ENCODE data around the gene RUSC2. TPM values are rescaled to one million over a fixed set of nuclear protein-coding genes. Genes with fewer than 3 reads are reported as not detected.

The RUSC2 gene
- 49.9 TPM for total RNA-seq (2021; ENCODE audit: unreplicated experiment)
- polyA plus RNA-seq (2012; ENCODE audit: insufficient read length): 30.4 TPM
- percentile 86 among the genes with signal in this experiment for Bru-seq, nascent RNA
- BruChase-seq, experiment 1, labeled RNA remaining after a 2-hour chase: percentile 89 among the genes with signal in this experiment
- BruChase-seq, experiment 2, labeled RNA remaining after a 6-hour chase: percentile 83 among the genes with signal in this experiment
- long read RNA-seq, full-length matches to known transcripts: 1 of 29 reads
- long read RNA-seq, partial matches to known transcripts: 20 of 29 reads
- long read RNA-seq, other reads (novel, unspliced or antisense): 8 of 29 reads

DNA sequence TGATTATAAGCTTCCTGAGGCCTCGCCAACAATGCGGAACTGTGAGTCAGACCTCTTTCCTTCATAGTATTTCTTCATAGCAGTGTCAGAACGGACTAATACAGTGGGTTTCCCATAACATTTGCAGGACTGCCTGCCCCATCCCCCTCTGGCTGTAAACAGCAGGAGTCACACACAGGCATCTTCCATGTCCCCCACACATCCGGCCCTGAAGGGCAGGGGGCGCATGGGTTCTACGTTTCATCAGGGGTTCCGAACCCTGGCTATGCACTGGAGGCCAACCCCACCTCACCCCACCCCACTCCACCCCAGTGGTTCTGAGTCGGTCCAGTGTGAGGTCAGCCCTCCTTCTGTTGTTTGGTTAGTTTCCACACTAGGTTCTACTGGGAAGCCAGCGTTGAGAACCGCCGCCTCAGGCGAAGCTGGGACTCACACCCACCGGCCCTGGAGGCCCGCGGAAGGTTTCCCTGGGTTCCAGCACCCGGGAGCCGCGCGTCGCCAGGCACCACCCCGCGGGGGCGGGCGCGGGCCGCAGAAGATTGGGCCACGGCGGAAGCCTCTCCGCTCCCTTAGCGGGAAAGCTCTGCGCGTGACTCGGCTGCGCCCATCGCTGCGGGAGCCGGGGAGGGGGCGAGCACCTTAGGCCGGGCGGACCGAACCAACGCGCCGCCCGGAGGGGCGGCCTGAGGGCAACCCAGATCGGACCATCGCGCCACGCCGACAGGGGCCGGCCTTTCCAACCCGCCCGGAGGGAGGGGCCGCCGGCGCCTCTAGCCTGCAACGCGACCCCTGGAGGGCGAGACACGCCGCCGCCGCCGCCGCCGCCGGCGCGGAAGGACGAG, at the start of gene RUSC2:
TSS of gene RUSC2 (plus strand) at position 799 of the 842 bp plus-strand sequence. CDS start 56,411 bp downstream, outside the sequence.
- TF ChIP-seq TCF7L2 (IDR thresholded peaks at IDR 0.05; ENCODE audit: low read depth, low read length): peak; percentile 69; the same call in 1 of the 2 replicates
- peak; percentile 77 for TF ChIP-seq POLR2AphosphoS5 (IDR thresholded peaks at IDR 0.05; ENCODE audit: low read depth, low read length)
- no peak; a peak in 1 of 4 replicates for TF ChIP-seq REST (IDR thresholded peaks at IDR 0.05; ENCODE audit: insufficient read depth in 1 of 2, low read depth in 2 of 2, low read length in 1 of 2)
- peak; percentile 49; the same call in 1 of the 2 replicates for TF ChIP-seq SIN3A (IDR thresholded peaks at IDR 0.05; ENCODE audit: borderline replicate concordance, insufficient read depth, low read depth, low read length)
- TF ChIP-seq, protein P1, sequence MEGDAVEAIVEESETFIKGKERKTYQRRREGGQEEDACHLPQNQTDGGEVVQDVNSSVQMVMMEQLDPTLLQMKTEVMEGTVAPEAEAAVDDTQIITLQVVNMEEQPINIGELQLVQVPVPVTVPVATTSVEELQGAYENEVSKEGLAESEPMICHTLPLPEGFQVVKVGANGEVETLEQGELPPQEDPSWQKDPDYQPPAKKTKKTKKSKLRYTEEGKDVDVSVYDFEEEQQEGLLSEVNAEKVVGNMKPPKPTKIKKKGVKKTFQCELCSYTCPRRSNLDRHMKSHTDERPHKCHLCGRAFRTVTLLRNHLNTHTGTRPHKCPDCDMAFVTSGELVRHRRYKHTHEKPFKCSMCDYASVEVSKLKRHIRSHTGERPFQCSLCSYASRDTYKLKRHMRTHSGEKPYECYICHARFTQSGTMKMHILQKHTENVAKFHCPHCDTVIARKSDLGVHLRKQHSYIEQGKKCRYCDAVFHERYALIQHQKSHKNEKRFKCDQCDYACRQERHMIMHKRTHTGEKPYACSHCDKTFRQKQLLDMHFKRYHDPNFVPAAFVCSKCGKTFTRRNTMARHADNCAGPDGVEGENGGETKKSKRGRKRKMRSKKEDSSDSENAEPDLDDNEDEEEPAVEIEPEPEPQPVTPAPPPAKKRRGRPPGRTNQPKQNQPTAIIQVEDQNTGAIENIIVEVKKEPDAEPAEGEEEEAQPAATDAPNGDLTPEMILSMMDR (IDR thresholded peaks at IDR 0.05): peak; percentile 72
- intact Hi-C loops (cut with micrococcal nuclease; ENCODE audit: unreplicated experiment): no loop called here
- in situ Hi-C loops (cut with HindIII; ENCODE audit: low pct_unique_long_range_greater_than_20kb, low sequenced_read_pairs): no loop called here
- H3K4me3 ChIP-seq (ENCODE audit: low read depth in 2 of 2, low read length in 2 of 2): peak within 1 kb of the TSS; percentile 73 to 85
- no peaks in the 10 kb centered on the region for H3K27me3 ChIP-seq (ENCODE audit: control insufficient read depth, insufficient read depth, low read length)
- H3K4me1 ChIP-seq (ENCODE audit: control insufficient read depth, insufficient read depth, low read length): peaks cover 25% of the 10 kb centered on the region
- CTCF ChIA-PET: interaction anchor here (0.6 to 2.1 kb wide), 6 partner anchors 12 to 374 kb away, joined by 3 to 16 read pairs (median 3); no protein-coding TSS in a partner anchor
- ATAC-seq (peak; percentile 80), DNase-seq (ENCODE audit: low read depth, low spot score) (peak; percentile 67)
- peak within 1 kb of the TSS; percentile 99 for H3K27ac ChIP-seq (ENCODE audit: low read length)
- H3K36me3 ChIP-seq (ENCODE audit: control insufficient read depth, insufficient read depth, low read length): no peaks in the 10 kb centered on the region
- BruUV-seq (replicated peaks): no TSS peak
- no peaks in the 10 kb centered on the region; the same call in 1 of the 2 replicates for H3K9me3 ChIP-seq (ENCODE audit: control insufficient read depth, insufficient read depth, low read depth, low read length)
- POLR2A ChIA-PET: interaction anchor here (0.6 to 0.7 kb wide), 2 partner anchors 56 to 374 kb away, joined by 5 to 20 read pairs; partner anchors contain the start of gene ATOSB

DNA sequence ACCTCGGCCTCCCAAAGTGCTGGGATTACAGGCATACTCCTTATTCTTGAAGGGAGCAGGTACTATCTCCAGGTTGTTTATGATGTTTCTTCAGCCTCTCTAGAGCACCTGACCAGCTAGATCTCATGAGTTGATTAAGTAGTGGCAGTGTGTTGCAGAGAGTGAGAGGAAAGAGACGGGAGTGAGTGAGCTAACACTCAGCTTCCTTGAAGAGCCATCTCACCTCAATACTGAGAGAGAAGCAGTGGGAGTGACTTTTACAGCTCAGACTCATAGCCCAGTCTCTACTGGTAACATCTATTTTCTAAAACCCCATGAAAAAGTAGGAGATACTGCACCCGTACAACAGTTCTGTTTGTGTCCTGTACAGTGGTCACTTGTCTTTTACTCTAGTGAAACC, 43.9 kb upstream of the RUSC2 start:
- H3K27me3 ChIP-seq (ENCODE audit: control insufficient read depth, insufficient read depth, low read length): peaks cover 20% of the 10 kb centered on the region
- H3K27ac ChIP-seq (ENCODE audit: low read length): no peak overlapping the region
- CTCF ChIA-PET: interaction anchor here (0.6 kb wide), 1 partner anchor 165 kb away, joined by 4 read pairs; no protein-coding TSS in a partner anchor
- H3K9me3 ChIP-seq (ENCODE audit: control insufficient read depth, insufficient read depth, low read depth, low read length): no peaks in the 10 kb centered on the region
- no peaks in the 10 kb centered on the region for H3K36me3 ChIP-seq (ENCODE audit: control insufficient read depth, insufficient read depth, low read length)
- H3K4me1 ChIP-seq (ENCODE audit: control insufficient read depth, insufficient read depth, low read length): no peaks in the 10 kb centered on the region
- TF ChIP-seq POLR2AphosphoS5 (IDR thresholded peaks at IDR 0.05; ENCODE audit: low read depth, low read length): no peak
- no TSS peak for BruUV-seq (replicated peaks)
- ATAC-seq: no peak
- intact Hi-C loops (cut with micrococcal nuclease; ENCODE audit: unreplicated experiment): no loop called here
- H3K4me3 ChIP-seq (ENCODE audit: low read depth in 2 of 2, low read length in 2 of 2): no peak overlapping the region
- DNase-seq (ENCODE audit: low read depth, low spot score): no peak
- POLR2A ChIA-PET: no interaction called here
- in situ Hi-C loops (cut with HindIII; ENCODE audit: low pct_unique_long_range_greater_than_20kb, low sequenced_read_pairs): no loop called here

Data from Panc1 (cell line).